Measurements from ENCODE around the gene MTUS2.

- no peak for TF ChIP-seq ETS1 (IDR thresholded peaks at IDR 0.05)
- TF ChIP-seq CTCF (conservative IDR thresholded peaks at IDR 0.05; ENCODE audit: low read depth in 2 of 2) = no peak
- no peak for TF ChIP-seq REST (IDR thresholded peaks at IDR 0.05; ENCODE audit: unreplicated experiment)
- no peak for TF ChIP-seq NANOG (IDR thresholded peaks at IDR 0.05; ENCODE audit: borderline replicate concordance)
- TF ChIP-seq EZH2 (IDR thresholded peaks at IDR 0.05; ENCODE audit: low read depth, unreplicated experiment) = no peak
- no peak for TF ChIP-seq EZH2phosphoT487 (IDR thresholded peaks at IDR 0.05; ENCODE audit: unreplicated experiment)
- no peak for TF ChIP-seq POLR2AphosphoS5 (IDR thresholded peaks at IDR 0.05; ENCODE audit: low read depth)
- no peak for TF ChIP-seq JUNB (IDR thresholded peaks at IDR 0.05; ENCODE audit: unreplicated experiment)
- no peak for TF ChIP-seq ZNF114 (CRISPR knock-in tag; IDR thresholded peaks at IDR 0.05)
- no peak for TF ChIP-seq CREB1 (CRISPR knock-in tag; IDR thresholded peaks at IDR 0.05; ENCODE audit: low read depth)
- TF ChIP-seq ZNF331 (CRISPR knock-in tag; IDR thresholded peaks at IDR 0.05; ENCODE audit: low read depth) = no peak
These were observed 712.7 kb downstream of the MTUS2 start for GRCh38 chr13:29532821-29533220.
